Suppressor macrophage (primary cell): Measurements from ENCODE around the gene RUNDC3A.

Source experiments
- DNase-seq, 4 experiments: peaks; one replicate each; pipeline ENCODE4 v3.0.0-alpha.2; 2020 to 2022
- total RNA-seq, 17 experiments: gene quantifications; one replicate each; lab custom pipeline; 2026; ENCODE audit warnings: mixed read lengths in 6 of 17, inconsistent platforms in 3 of 17; lab: John Stamatoyannopoulos, UW

Gene RUNDC3A
- total RNA-seq: 0 to 3.0 (median 0.03) reads per million in 17 experiments

DNA sequence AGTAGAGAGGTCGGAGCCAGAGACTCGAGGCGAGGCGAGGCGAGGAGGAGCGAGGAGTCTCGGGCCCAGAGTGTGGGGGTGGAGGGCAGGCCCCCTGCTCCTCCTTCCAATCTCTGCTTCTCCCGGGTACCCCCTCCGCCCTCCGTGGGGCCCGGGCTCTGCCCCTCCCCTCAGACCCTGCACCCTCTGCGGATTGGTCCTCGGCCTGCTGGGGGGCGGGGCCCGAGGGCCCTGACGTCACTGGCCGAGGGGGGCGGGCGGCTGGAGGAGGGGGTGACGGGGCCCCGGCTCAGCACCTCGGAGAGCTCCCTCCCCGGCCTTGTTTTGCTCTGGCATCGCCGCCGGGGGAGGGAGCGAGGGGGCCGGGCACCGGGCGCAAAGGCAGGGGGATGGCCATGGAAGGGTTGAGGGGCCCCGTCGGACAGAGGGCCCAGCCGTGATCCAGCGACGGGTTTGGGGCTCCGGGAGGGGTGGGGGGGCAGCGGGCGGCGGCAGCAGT, at the start of gene RUNDC3A:
TSS of gene RUNDC3A (plus strand) at position 282 of the 499 bp plus-strand sequence. CDS start 232 bp downstream, outside the sequence.
- DNase-seq: peak; percentile 72 to 91 (median 76)

DNA sequence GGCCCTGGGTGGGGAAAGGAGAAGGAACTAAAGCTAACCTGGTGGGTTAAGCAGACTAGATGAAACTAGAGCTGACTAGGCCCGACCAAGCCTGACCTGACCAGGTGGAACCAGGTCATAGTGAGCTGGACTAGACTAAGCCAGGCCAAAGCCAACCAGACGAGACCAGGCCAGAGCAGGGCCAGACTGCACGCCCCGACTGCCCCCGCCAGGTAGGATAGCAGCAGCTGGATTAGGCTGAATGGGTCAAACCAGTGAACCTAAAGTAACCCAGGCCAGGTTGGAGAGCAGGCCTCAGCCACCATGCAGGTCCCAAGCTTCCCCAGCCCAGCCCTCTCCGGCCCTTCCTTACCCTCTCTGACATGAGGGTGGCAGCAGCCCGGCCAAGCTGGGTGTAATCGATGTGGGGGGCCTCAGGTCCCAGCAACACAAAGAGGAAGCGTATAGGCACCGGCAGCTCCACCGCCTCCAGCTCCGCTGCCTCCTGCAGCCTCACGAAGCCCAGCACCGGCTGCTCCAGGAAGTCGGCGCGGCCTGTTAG, 49.5 kb upstream of the RUNDC3A start:
- DNase-seq: no peak

DNA sequence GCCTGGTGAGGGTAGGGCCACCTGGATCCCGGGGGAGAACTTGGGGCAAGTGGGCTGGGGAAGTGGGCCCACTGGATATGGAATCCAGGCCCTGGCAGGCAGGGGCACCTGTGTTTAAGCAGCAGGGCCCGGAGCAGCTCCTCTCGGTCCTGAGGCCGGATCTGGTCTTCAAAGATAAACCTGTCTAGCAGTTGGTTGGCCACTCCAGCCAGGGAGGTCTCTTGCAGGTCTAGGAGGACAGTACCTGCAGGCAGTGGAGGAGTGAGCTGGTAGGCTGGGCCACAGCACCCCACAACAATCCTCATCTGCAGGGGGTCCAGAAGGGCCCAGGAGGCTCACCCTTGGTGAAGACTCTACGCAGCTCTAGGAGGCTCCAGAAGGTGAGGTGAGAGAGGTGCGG, 48.1 kb upstream of the RUNDC3A start:
- DNase-seq: no peak

- no peak for DNase-seq
These were observed 45.7 kb upstream of the RUNDC3A start for GRCh38 chr17:44262654-44263225.

DNA sequence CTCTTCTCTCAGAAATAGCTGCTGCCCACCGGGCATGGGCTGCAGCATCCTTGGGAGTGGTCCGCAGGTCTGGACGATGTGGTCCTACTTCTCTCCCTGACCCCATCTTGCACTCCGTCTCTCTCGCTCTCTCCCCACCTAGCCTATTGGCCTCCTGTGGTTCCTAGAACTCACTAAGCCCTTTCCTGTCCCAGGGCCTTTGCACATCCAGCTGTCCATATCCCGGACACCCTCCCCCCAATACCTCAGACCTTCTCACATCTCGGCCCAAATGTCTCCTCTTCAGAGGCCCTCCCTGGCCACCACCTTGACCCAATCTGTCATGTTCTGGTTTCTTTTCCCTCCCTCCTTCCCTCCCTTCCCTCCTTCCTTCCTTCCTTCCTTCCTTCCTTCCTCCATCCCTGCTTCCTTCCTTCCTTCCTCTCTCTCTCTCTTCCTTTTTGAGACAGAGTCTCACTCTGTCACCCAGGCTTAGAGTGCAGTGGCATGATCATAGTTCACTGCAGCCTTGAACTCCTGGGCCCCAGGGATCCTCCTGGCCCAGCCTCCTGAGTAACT, 45.0 kb upstream of the RUNDC3A start:
- DNase-seq: no peak

DNA sequence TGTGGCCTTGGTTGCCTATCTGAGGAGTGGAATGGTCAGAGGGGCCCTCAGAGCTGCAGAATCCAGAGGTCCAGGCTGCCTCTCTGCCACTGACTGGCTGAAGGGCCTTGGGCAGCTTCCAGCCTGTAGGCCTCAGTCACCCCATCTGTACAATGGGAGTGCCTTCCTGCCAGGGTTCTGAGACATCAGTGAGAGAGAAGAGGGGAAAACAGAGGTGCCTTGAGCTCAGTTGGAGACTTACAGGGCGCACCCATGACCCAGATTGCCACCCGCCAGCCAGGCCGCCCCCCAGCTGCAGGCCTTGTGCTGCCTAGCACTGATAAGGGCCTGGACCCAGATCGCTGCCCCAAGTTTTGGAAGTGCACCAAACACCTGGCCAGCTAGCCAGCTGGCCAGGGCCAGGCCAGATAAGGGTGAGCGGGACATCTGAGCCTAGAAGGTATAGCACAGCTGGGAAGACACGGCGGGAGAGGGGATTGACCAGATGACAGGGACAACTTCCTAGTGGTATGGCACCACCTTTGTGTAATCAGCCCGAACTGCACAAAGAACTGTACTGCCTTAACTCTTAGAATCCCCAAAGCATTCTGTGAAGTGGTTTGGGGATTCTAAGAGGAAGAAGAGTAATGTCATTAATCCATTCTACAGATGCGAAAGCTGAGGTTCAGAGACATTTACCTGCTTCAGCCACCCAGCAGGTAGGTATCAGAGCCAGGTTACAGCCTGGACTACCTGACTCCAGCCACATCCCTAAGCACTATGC, 41.8 kb upstream of the RUNDC3A start:
- no peak for DNase-seq

DNA sequence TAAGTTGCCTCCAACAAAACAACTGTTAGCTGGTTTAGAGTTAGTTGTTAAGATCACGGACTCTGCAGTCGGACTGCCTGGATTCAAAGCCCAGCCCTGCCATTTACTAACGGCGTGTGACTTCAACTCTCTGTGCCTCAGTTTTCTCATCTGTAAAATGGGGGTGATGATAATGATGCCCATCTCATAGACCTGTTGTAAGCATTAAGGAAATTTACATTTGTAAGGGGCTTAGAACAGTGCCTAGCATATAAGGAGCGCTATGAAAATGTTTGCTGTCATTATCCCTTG, 41.3 kb upstream of the RUNDC3A start:
- no peak for DNase-seq

GRCh38 chr17:44267818-44268490, 40.4 kb upstream of the RUNDC3A start, which contains the start of gene SLC4A1:
TSS of gene SLC4A1 (minus strand) at chr17:44268135. CDS start at chr17:44262866, 5,269 bp downstream.
- no peak for DNase-seq

DNA sequence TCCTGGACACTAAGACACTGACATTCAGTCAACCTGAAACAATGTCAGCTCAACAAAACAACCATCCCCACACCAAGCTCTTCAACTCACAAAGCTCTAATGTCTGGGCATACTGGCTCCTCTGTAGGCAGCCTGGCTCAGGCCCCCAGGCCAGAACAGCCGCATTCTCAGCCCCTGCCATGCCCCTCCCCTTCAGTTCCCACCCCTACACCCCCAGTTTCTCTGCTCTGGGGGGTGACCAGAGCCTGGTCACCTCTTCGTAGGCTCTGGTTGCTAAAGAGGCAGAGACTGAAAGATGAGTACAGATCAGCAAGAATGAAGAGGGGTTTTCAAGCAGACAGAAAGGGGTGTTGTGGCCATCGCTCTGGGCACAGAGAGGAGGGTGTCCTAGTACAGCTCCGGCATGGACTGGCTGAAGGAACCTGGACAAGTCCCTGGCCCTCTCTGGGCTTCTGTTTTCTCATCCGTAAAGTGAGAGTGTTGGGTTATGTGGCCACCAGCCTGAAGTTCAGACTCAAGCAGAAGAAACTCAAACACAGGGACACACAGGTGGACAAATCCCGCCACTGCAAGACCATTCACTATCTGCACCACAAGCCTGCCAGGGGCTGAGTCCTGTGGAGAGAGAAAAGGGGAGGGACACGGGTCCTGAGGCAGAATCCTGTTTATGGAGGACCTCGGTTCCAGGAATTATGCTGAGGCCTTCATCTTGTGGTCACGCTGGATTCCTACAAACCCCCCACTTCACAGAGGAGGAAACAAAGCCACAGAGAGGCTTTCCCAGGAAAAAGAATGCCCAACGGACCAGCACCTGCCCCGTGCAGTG, 39.5 kb upstream of the RUNDC3A start:
- no peak for DNase-seq

GRCh38 chr17:44269535-44270240, 38.7 kb upstream of the RUNDC3A start:
- DNase-seq: no peak

DNA sequence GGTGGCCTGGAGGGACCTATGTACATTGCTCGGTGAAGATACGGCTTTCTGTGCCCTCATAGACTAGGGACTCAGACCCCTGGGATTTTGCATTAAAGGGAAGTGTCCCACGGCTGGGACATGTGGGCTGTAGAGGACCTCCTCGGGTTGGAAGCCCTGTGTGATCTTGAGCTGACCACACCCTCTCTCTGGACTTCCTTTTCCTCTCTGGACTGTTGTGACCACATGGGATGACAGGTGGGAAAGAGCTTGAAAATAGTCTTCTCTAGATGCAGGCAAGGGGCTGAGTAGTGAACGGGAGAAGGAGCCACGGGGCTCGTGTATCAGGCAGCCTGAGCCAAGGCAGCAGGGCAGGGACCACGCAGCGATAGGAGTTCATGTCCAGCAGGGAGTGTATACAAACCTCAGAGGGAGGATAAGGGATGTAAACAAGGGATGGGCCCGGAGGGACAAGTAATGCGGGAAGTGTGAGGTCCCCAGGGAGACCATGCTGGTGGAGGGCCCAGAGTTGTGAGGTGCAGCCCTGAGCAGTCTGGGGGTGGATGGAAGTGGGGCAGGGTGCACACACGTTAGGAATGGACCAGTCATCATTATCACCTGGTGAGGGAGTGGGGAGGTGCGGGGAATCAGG, 36.0 kb upstream of the RUNDC3A start:
- peak; percentile 7 to 41 (median 30) for DNase-seq

GRCh38 chr17:44272954-44273353, 35.4 kb upstream of the RUNDC3A start:
- DNase-seq: no peak

DNA sequence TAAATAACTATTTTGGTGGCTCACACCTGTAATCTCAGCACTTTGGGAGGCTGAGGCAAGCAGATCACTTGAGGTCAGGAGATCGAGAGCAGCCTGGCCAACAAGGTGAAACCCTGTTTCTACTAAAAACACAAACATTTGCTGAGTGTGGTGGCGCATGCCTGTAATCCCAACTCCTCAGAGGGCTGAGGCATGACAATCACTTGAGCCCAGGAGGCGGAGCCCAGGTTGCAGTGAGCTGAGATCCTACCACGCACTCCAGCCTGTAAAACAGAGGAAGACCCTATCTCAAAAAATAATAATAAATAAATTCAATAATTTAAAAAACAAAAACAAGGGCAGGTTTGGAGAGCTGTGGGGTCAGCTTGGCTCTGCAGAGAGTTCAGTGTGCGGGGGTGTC, 34.8 kb upstream of the RUNDC3A start:
- DNase-seq: no peak

DNA sequence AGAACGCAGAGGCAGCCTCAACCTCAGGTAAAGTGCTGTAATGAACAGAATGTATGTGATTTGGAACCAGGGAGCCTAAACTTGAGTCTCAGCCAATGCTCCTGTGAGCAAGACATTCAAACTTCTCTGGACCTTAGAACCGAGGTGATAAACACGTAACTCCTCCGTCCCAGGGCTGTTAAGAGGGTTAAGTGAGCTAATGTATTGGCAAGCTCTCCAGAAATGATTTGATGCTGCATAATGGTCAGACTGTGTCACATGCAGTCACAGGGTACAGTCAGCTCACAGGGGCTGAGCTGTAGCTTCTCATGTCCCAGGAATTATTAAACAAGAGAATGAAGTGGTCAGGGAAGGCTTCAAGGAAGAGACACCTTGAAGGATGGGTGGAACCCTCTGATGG, 30.4 kb upstream of the RUNDC3A start:
- DNase-seq: peak in 1 of 4 experiments; percentile 16

DNA sequence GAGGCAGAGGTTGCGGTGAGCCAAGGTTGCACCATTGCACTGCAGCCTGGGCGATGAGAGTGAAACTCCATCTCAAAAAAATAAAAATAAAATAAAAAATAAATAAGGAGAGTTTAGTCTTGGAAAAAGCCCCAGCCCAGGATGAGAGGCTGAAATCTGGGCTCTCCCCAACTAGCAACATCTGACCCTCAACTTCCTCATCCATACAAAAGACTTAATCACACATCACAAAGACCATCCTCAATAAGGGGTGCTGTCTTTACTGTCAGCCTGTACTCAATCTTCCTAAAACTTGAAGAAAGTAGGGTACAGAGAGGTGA, 29.1 kb upstream of the RUNDC3A start:
- DNase-seq: no peak

GRCh38 chr17:44279666-44280391, 28.6 kb upstream of the RUNDC3A start:
- DNase-seq: peak; percentile 92 to 95 (median 94)

DNA sequence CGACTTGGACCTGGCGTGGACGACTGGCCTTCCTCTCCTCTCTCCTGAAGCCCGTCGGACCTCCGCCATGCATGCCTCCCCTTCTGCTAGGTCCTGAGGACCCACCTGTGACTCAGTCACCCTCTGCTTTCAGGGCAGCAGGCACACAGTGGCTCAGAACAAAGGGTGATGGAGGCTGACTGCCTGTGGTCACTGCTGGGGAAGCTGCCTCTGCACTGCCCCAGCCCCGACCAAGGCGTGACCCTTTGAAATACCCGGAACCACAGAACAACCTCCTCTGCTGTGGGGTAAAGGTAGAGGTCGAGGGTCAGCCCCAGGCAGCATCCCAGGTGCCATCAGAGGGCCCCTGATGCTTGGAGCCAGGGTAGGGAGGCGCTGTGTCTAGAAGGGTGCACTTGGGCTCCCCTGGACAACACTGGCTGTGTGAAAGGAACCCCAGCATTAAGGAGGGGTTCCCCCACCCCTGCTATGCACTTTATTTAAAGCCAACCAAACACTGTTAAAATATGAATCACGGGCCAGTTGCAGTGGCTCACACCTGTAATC, 27.9 kb upstream of the RUNDC3A start:
- peak; percentile 12 to 44 (median 32) for DNase-seq

DNA sequence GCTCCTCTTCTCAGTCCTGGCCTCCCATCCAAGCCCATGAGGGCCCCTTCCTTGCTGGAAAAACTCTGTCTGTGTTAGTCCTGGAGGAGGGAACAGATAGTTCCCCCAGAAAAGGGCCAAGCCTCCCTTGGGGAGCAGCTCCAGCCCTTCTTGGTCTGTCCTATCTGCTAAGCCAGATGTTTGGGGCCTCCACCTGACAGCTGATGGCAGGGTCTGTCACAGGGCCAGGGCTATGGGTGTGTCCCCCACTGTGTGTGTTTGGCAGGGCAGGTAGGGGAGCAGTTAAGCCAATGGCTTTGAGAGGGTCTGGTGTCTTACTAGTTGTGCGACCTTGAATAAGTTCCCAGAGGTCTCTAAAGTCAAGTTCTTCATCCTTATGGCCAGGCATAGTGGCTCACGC, 26.8 kb upstream of the RUNDC3A start:
- no peak for DNase-seq

DNA sequence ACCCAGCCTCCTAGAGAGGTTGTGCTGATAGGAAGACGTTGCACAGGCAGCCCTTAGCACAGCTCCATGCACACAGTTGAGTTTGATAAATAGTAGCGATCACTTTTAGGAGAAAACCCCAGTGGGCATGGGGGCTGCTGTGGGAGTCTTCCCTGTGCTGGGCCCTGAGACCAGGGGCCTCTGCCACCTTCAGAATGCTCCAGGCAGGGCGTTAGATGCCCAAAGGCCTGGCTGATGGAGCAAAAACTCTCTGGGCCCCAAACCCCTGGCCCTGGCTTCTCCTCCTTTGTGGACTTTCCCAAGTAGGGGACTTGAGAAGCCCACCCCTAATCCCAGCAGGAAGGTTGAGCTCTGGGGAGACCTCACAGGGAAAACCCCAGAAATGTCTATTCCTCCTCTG, 26.1 kb upstream of the RUNDC3A start:
- no peak for DNase-seq
